Kidney capillary endothelial cell (primary cell): ENCODE data around the gene UBAP1.
A peak's percentile ranks its signal among the peaks of the same experiment; 100 is the strongest.
"Not testable (repeated sequence)": the region's sequence is repeated elsewhere in the genome, so short reads cannot be mapped to it uniquely, and the experiment has no call there.

Experiments
- DNase-seq: peaks from one replicate; pipeline ENCODE4 v3.0.0-alpha.2; 2018; ENCODE audit warnings: low spot score

The UBAP1 gene

DNA sequence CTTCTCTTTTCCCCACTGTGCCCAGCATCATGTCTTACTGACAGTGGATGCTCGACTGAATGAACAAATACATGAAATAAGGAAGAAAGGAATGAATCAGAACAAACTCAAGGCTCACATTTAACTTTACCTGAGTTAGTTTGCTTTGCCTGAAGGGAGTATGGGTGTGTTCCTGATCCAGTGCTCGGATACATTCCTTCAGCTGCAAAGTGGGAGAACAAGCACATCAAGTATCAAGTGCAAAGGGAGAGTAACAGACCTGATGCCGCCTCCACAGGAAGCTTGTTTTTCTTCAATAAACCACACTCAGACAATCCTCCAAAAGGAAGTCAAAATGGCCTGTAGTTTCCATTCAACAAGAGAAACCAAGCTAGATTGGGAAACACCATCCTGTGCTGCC is 84.1 kb downstream of the UBAP1 start:
- no peak for DNase-seq

DNA sequence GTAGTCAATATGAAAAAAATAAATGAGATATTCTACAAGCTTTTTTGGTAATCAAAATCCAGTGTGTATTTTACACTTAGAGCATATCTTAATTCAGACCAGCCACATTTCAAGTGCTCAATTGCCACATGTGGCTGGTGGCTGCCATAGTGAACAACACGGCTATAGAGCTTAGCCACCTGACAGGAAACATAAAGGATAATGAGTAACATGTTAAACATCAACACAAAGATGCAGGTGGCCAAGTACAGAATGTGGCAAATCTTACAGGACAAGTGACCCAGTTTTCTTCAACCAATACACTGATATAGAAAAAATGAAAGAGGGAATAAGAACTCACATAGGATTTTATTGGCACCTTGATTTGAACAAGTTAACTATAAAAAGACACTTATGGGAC is 88.8 kb downstream of the UBAP1 start:
- no peak for DNase-seq

DNA sequence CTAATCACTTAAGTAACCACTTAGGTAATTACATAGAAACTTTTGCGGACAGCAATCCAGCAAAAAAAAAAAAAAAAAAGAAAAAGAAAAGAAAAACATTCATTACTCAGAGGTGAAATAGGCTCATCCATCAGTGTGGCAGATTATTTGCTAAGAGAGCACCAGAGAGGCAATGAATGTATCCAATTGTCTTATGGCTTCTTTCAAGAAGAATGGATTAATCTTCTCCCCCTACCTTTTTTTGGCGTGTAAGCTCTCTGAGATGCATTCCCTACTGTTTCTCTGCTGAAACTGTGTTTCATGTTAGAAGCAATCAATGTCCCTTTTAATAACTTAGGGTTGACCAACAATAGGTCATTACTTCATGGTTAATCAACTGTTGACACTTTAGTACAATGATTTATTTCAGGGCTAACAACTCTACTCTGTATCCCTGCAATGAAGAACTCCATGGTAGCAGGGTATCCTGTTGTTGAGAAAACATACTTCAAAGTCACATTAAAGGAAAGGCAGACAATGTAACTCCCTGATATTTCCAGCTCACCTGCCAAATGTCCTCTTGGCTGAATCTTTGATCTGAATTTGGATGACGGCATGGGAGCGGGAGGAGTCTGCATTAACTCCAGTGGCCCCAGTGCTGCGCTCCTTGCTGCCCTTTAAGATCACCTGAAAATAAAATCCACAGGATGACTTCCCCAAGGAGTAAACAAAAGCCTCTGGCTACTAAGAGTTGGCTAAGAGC is 92.6 kb downstream of the UBAP1 start:
- no peak for DNase-seq

DNA sequence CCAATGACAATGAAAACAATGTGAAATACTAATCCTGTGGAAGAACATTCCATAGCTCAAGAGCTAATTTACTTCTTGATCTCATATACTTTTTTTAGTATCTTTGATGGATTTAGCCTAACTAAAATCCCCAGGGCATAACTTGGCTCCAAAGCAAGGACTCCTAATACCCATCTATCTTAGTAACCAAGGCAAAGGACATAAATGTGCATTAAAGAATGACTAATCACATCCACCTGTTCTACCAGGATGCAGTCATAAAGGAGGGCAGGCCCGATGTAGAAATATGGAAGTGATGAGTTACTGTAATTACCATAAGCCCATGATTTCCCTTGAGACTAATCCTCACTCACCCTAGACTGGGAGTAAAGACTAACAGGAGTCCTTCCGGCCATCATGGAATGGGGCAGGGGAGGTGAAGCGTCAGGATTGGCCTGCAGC is 93.3 kb downstream of the UBAP1 start:
- no peak for DNase-seq

DNA sequence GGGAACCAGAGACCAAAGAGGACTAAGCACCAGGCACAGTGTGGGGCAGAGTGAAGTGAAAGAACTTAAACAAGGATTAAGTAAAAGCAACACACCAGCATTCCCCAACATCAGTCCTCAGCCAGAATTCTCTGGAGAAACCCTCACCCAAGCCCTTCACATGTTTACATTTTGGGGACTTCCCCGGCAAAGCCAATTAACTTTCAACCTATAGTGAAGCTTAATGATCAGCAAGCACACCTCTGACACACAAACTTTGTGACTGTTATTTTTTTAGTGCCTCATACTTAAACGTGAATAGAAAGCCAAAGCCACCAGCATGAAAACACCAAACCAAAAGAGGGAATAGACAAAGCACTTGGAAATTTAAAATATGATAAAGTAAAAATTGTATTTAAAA is 94.7 kb downstream of the UBAP1 start:
- not testable (repeated sequence) for DNase-seq

DNA sequence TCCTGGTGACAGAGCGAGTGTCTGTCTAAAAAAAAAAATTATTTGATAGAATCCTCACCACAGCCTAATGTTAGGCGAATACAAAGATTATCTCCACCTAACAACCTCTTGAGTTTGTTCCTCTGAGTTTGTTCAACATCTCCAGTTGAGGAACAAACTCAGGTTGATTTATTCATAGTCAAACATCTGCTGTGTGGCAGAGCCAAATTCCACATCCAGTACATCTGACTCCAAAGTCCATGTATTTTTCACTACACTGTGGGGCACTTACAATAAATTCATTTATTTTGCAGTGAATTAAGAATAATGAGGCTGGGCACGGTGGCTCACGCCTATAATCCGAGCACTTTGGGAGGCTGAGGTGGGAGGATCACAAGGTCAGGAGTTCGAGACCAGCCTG is 97.0 kb downstream of the UBAP1 start:
- DNase-seq, result no peak

DNA sequence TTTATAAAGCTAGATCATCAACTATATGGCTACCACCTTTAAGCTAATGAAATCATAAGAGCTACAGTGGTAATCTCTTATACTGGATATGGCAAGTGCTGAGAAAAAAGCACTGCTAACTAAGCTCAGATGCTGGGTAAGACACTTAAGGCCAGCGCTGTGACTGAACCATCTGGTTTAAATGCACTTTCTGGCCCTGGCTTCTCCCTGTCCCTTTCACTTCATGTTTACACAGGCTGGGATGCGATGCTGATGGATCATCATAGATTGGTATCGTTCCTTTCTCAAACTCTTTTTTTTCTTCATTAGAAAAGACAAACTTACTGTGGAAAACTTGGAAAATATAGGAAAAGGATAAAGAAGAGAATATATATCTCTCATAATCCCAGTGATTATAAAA is 97.9 kb downstream of the UBAP1 start:
- no peak for DNase-seq

DNA sequence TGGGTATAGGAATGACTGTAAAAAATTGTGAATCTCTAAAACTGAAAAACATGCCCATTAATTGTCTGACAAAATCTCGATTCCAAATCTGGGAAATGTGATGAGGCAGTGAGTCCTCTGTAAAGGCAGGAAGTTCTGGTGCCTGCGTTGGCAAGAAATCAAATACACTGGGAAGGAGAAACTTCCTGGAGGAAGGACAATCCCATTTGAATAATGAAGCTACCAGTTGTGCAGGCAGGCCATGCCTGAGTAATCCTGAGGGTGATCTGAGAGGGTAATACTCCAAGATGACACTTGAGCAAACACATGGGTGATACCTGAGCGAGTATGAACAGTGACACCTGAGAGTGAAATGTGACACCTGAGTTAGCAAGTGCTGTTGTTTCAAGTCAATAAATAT is 100.6 kb downstream of the UBAP1 start:
- peak; percentile 80 for DNase-seq

DNA sequence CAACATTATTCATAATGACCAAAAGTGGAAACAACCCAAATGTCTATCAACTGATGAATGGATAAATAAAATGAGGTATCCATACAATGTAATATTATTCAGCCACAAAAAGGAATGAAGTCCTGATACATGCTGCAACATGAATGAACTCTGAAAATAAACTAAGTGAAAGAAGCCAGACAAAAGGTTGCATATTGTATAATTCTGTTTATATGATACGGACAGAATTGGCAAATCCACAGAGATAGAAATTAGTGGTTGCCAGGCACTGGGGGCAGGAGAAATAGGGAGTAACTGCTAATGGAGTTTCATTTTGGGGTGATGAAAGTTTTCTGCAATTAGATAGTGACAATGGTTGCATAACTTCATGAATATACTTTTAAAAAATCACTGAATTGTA is 103.3 kb downstream of the UBAP1 start:
- DNase-seq, result no peak

DNA sequence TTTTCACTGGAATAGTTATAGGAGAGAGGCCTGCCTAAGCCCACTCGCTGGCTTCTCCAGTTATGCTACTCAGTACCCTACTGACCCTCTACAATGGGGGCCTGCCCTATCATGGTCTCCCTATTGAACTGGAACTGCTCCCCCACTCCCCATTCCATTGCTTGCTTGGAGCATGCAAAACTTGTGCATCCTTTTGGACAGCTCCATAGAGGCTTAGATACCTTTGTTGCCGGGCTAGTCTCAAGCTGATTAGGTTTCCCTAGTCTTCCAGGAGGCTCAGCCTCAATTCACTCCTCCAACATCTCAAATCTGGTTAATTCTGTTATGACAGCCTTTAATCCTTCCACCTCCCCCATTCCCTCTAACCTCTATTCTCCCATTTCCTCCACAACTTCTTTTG is 110.3 kb downstream of the UBAP1 start:
- DNase-seq, result no peak

DNA sequence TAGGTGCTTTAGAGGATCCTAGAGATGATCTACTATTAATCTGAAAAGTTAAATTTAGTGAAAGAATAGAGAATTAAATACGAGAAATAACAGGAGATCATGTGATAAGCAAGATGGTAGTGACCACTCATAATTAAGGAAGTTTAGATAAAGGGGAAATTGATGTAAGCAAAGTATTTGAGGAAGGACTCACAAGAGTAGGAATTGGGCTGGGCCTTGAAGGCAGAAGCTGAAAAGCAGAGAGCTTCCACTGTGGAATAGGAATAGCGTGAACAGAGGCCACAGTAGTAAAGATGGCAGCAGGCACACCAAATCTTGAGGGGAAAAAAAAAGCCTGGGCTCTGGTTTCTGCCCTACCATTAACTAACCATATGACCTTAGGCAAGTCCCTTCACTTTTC is 112.2 kb downstream of the UBAP1 start:
- DNase-seq, result no peak

DNA sequence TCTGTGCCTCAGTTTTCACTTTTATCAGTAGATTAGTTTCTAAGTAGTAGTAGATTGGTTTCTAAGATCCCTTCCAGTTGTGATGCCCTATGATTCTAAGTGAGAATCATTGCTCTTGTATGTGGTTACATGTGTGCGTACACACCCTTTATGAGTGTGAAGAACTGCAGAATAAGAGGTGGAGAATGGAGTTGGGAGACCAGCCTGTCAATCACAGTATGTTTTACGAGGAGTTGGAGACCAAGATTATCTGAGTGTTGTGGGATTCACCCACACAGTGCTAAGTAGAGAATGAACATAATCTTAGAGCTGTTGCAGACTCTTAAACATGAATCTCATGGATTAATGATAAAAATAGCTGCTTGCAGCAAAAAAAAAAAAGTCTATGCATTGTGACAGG is 112.6 kb downstream of the UBAP1 start:
- DNase-seq, result no peak

DNA sequence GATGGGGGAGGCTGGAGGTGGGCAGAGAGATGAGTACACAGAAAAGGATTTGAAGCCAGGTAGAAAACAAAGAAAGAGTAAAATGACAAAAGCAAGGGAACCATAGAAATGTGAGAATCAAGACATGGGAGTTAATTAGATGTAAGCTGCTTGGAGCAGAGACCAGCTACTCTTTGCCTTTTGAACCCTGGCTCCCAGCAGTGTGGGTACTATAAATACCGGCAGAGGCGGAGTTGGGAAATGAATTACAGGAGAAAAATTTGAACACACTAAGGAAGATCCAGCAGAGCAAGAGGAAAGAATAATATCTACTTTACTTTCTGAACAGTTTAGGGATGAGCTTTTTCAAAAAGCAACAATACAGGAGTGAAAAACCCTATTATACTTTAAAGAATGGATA is 113.7 kb downstream of the UBAP1 start:
- no peak for DNase-seq

DNA sequence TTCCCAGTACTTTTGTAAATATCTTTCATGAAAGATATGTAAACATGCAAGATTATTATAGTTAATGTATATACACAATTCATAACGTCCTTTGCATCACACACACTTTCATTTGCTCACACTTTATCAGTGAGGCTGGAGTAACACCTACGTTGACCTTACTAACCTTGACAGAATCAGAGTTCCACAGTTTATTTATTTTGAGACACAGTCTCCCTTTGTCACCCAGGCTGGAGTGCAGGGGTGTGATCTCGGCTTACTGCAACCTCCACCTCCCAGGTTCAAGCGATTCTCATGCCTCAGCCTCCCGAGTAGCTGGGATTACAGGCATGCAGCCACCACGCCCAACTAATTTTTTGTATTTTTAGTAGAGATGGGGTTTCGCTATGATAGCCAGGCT is 122.2 kb downstream of the UBAP1 start:
- DNase-seq, result not testable (repeated sequence)
